H9 (cell line): ENCODE measurements around the gene FBXL5. TPM values are rescaled to one million over a fixed set of nuclear protein-coding genes. Genes with fewer than 3 reads are reported as not detected.
A peak's percentile ranks its signal among the peaks of the same experiment; 100 is the strongest.

Experiments used
- DNase-seq: peaks from one replicate; pipeline ENCODE4 v3.0.0-alpha.2; 2017
- H2AFZ ChIP-seq: one replicate; pipeline ENCODE4 v1.6.1; 2013; ENCODE audit warnings: mild to moderate bottlenecking, low read length, control low read depth, moderate library complexity
- H2AK5ac ChIP-seq: 2 replicates; pipeline ENCODE4 v1.6.1; 2013; ENCODE audit warnings: low read length, control low read depth, mixed read lengths; ENCODE audit not compliant: insufficient read length
- H2BK120ac ChIP-seq: one replicate; pipeline ENCODE4 v1.6.1; 2013; ENCODE audit warnings: low read depth, mild to moderate bottlenecking, low read length, control low read depth, inconsistent platforms; ENCODE audit not compliant: poor library complexity, severe bottlenecking
- H2BK12ac ChIP-seq: 2 replicates; pipeline ENCODE4 v1.6.1; 2013; ENCODE audit warnings: low read length, control low read depth, mixed read lengths, low read depth; ENCODE audit not compliant: insufficient read length
- H2BK15ac ChIP-seq: 2 replicates; pipeline ENCODE4 v1.6.1; 2013; ENCODE audit warnings: low read depth, low read length, control low read depth
- H2BK20ac ChIP-seq: one replicate; pipeline ENCODE4 v1.6.1; 2013; ENCODE audit warnings: low read depth, mild to moderate bottlenecking, low read length, control low read depth, inconsistent platforms; ENCODE audit not compliant: poor library complexity, severe bottlenecking
- H2BK5ac ChIP-seq: 2 replicates; pipeline ENCODE4 v1.6.1; 2013; ENCODE audit warnings: low read length, control low read depth, mixed read lengths; ENCODE audit not compliant: insufficient read length
- H3K14ac ChIP-seq: 2 replicates; pipeline ENCODE4 v1.6.1; 2013; ENCODE audit warnings: low read length, control low read depth; ENCODE audit not compliant: insufficient read depth
- H3K18ac ChIP-seq: 2 replicates; pipeline ENCODE4 v1.6.1; 2013; ENCODE audit warnings: low read depth, mild to moderate bottlenecking, mixed read lengths, low read length, control low read depth; ENCODE audit not compliant: insufficient read length
- H3K23ac ChIP-seq: 2 replicates; pipeline ENCODE4 v1.6.1; 2013; ENCODE audit warnings: low read length, control low read depth, mixed read lengths, low read depth; ENCODE audit not compliant: insufficient read length
- H3K23me2 ChIP-seq: 2 replicates; pipeline ENCODE4 v1.6.1; 2013; ENCODE audit warnings: low read depth, mild to moderate bottlenecking, mixed read lengths, low read length, control low read depth; ENCODE audit not compliant: insufficient read length, poor library complexity, severe bottlenecking
- H3K27ac ChIP-seq: 2 replicates; pipeline ENCODE4 v1.5.1; 2013; ENCODE audit warnings: low read length, control low read depth, mixed read lengths, low read depth; ENCODE audit not compliant: insufficient read length
- H3K27me3 ChIP-seq: 2 replicates; pipeline ENCODE4 v1.6.1; 2013; ENCODE audit warnings: low read length, control low read depth, inconsistent platforms; ENCODE audit not compliant: insufficient read depth
- H3K4ac ChIP-seq: 2 replicates; pipeline ENCODE4 v1.6.1; 2013; ENCODE audit warnings: low read depth, mild to moderate bottlenecking, control low read depth, inconsistent platforms, low read length, moderate library complexity
- H3K4me1 ChIP-seq: 2 replicates; pipeline ENCODE4 v1.6.1; 2013; ENCODE audit warnings: low read length, control low read depth, inconsistent platforms; ENCODE audit not compliant: insufficient read depth
- H3K4me2 ChIP-seq: 2 replicates; pipeline ENCODE4 v1.6.1; 2013; ENCODE audit warnings: low read length, control low read depth, mixed read lengths; ENCODE audit not compliant: insufficient read length, insufficient read depth
- H3K56ac ChIP-seq: 2 replicates; pipeline ENCODE4 v1.6.1; 2013; ENCODE audit warnings: low read depth, mild to moderate bottlenecking, mixed read lengths, low read length, control low read depth; ENCODE audit not compliant: insufficient read length
- H3K79me1 ChIP-seq: 2 replicates; pipeline ENCODE4 v1.6.1; 2013; ENCODE audit warnings: low read depth, mild to moderate bottlenecking, moderate library complexity, low read length, control low read depth, inconsistent platforms; ENCODE audit not compliant: insufficient read depth, poor library complexity, severe bottlenecking
- H3K79me2 ChIP-seq: 2 replicates; pipeline ENCODE4 v1.6.1; 2013; ENCODE audit warnings: low read length, control low read depth, inconsistent platforms; ENCODE audit not compliant: insufficient read depth
- H3K9ac ChIP-seq: 2 replicates; pipeline ENCODE4 v1.6.1; 2013; ENCODE audit warnings: low read length, control low read depth, mixed read lengths; ENCODE audit not compliant: insufficient read length; ENCODE audit errors: extremely low read depth
- H3K9me3 ChIP-seq: one replicate; pipeline ENCODE4 v1.6.1; 2013; ENCODE audit warnings: low read depth, low read length, inconsistent platforms; ENCODE audit not compliant: control insufficient read depth
- H3T11ph ChIP-seq: one replicate; pipeline ENCODE4 v1.6.1; 2013; ENCODE audit warnings: mild to moderate bottlenecking, low read length, control low read depth, inconsistent platforms
- H4K20me1 ChIP-seq: one replicate; pipeline ENCODE4 v1.6.1; 2013; ENCODE audit not compliant: control insufficient read depth, insufficient read length, insufficient read depth
- H4K5ac ChIP-seq: 2 replicates; pipeline ENCODE4 v1.6.1; 2013; ENCODE audit warnings: low read depth, mild to moderate bottlenecking, mixed read lengths, low read length, control low read depth; ENCODE audit not compliant: insufficient read length
- H4K8ac ChIP-seq: replicated peaks from 2 replicates; pipeline ENCODE4 v1.6.1; 2013; ENCODE audit warnings: low read length, control low read depth, mixed read lengths, low read depth; ENCODE audit not compliant: insufficient read length
- H4K91ac ChIP-seq: 2 replicates; pipeline ENCODE4 v1.6.1; 2013; ENCODE audit warnings: low read depth, mild to moderate bottlenecking, moderate library complexity, mixed read lengths, low read length, control low read depth; ENCODE audit not compliant: insufficient read length
- H3K27ac Mint-ChIP-seq, 3 experiments: 2 replicates in 2 of 3; 3 replicates in 1 of 3; pipeline ENCODE4 v1.8.0; 2020 to 2021; ENCODE audit warnings: mixed read lengths in 3 of 3, mild to moderate bottlenecking in 1 of 3, moderate library complexity in 1 of 3
- H3K27me3 Mint-ChIP-seq: 2 replicates; pipeline ENCODE4 v1.8.0; 2021; ENCODE audit warnings: low read depth, mild to moderate bottlenecking, moderate library complexity, mixed read lengths
- H3K36me3 Mint-ChIP-seq, 3 experiments: 2 replicates in 2 of 3; 3 replicates in 1 of 3; pipeline ENCODE4 v1.8.0; 2020 to 2021; ENCODE audit warnings: low read depth in 3 of 3, mixed read lengths in 3 of 3; ENCODE audit not compliant: insufficient read depth in 1 of 3
- H3K4me1 Mint-ChIP-seq, 2 experiments: 2 replicates each; pipeline ENCODE4 v1.8.0; 2020; ENCODE audit warnings: mixed read lengths in 2 of 2
- H3K4me3 Mint-ChIP-seq, 2 experiments: 2 replicates in 1 of 2; 3 replicates in 1 of 2; pipeline ENCODE4 v1.8.0; 2020 to 2021; ENCODE audit warnings: mild to moderate bottlenecking in 2 of 2, mixed read lengths in 2 of 2, moderate library complexity in 1 of 2
- H3K9me3 Mint-ChIP-seq, 2 experiments: 2 replicates in 1 of 2; 3 replicates in 1 of 2; pipeline ENCODE4 v1.8.0; 2020; ENCODE audit warnings: mild to moderate bottlenecking in 2 of 2, mixed read lengths in 2 of 2, moderate library complexity in 1 of 2
- WGBS: extraction: QIAGEN DNeasy Blood & Tissue Kit; methylation state at CpG from one replicate; pipeline ENCODE4 v1.1.7; 2013; ENCODE audit warnings: missing lambda C conversion rate, low lambda C conversion rate, mixed read lengths; ENCODE audit not compliant: insufficient read length; ENCODE audit errors: extremely low coverage; 5-methylcytosine and 5-hydroxymethylcytosine counted together
- total RNA-seq: library from RNA; stranded (reverse); gene quantifications from 2 replicates; pipeline ENCODE4 v1.2.1, GENCODE V29; 2021
- TF ChIP-seq, protein P1 (sequence below): fragments of 200-600 bp; sonication (generic); conservative IDR thresholded peaks from 3 replicates; pipeline ENCODE4 v1.8.0; 2021; ENCODE audit warnings: antibody characterized with exemption, mild to moderate bottlenecking

The FBXL5 gene
- total RNA-seq, 1 experiment from 2014 or later: 57.6 TPM

DNA sequence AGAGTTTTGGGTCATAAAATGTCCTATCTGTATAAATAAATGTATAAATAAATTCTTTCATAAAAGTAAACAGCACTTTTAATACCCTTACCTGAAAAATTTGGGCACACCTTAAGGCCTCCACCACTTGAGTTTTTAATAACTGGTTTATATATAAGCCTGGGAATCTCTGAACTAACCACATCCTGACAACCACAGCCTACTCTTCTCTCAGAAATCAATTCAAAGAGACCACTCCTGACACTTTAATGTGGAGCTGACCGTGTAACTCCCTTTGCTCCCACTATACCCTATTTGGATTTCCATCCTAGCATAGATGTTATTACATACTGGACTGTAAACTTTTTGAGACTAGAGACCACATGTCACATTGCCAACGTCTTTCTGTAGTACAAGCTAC is 3.5 kb downstream of the FBXL5 start:
- Histone ChIP-seq H2BK5ac (no peak overlapping the region), H3K4ac (no peak overlapping the region), H4K8ac (no peak overlapping the region), H2AK5ac (no peak overlapping the region), H3K9ac (no peak overlapping the region), H3T11ph (no peak overlapping the region), H3K79me2 (peaks cover 11% of the 10 kb centered on the region; the same call in 1 of the 2 replicates), H3K79me1 (peaks cover 4% of the 10 kb centered on the region), H3K4me1 (peaks cover 2% of the 10 kb centered on the region; the same call in 1 of the 2 replicates), H2BK12ac (no peak overlapping the region), H2AFZ (no peak overlapping the region), H3K56ac (no peak overlapping the region), H3K27me3 (no peaks in the 10 kb centered on the region), H2BK15ac (no peak overlapping the region), H4K20me1 (no peaks in the 10 kb centered on the region), H3K4me2 (no peak overlapping the region), H3K18ac (no peak overlapping the region), H3K27ac (no peak overlapping the region), H3K23ac (no peak overlapping the region), H2BK120ac (no peak overlapping the region), H4K5ac (no peak overlapping the region), H3K14ac (no peak overlapping the region), H3K9me3 (no peaks in the 10 kb centered on the region), H3K23me2 (peaks cover 10% of the 10 kb centered on the region), H4K91ac (no peak overlapping the region), H2BK20ac (no peak overlapping the region)
- peaks cover 36 to 41% of the 10 kb centered on the region in 2 experiments for H3K4me1 Mint-ChIP-seq
- no peak for DNase-seq
- H3K27ac Mint-ChIP-seq: peak overlapping the region; percentile 6 to 41 (median 9); a peak in 2 of 7 replicates
- no peaks in the 10 kb centered on the region for H3K9me3 Mint-ChIP-seq
- H3K36me3 Mint-ChIP-seq: peaks cover 0 to 4% (median 0%) of the 10 kb centered on the region in 3 experiments; a peak in 2 of 7 replicates
- no CpG with 5 or more reads among the region's 2 CpGs for WGBS
- no peaks in the 10 kb centered on the region; the same call in 1 of the 2 replicates for H3K27me3 Mint-ChIP-seq
- no peak overlapping the region for H3K4me3 Mint-ChIP-seq
- TF ChIP-seq, protein P1, sequence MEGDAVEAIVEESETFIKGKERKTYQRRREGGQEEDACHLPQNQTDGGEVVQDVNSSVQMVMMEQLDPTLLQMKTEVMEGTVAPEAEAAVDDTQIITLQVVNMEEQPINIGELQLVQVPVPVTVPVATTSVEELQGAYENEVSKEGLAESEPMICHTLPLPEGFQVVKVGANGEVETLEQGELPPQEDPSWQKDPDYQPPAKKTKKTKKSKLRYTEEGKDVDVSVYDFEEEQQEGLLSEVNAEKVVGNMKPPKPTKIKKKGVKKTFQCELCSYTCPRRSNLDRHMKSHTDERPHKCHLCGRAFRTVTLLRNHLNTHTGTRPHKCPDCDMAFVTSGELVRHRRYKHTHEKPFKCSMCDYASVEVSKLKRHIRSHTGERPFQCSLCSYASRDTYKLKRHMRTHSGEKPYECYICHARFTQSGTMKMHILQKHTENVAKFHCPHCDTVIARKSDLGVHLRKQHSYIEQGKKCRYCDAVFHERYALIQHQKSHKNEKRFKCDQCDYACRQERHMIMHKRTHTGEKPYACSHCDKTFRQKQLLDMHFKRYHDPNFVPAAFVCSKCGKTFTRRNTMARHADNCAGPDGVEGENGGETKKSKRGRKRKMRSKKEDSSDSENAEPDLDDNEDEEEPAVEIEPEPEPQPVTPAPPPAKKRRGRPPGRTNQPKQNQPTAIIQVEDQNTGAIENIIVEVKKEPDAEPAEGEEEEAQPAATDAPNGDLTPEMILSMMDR: no peak
